HuH-7 (cell line): ENCODE data around the gene AP2M1.
"Not testable (repeated sequence)": the region's sequence is repeated elsewhere in the genome, so short reads cannot be mapped to it uniquely, and the experiment has no call there.

Experiments used
- DNase-seq: peaks from one replicate; pipeline ENCODE4 v3.0.0; 2011; ENCODE audit warnings: low spot score

Gene AP2M1

GRCh38 chr3:184157206-184157605 lies 17.4 kb upstream of the AP2M1 start:
- DNase-seq = no peak

- DNase-seq = no peak
These were observed 16.3 kb upstream of the AP2M1 start for GRCh38 chr3:184158404-184158803.

- no peak for DNase-seq
These were observed 14.2 kb upstream of the AP2M1 start for GRCh38 chr3:184160456-184160855.

- not testable (repeated sequence) for DNase-seq
These were observed 12.0 kb upstream of the AP2M1 start for GRCh38 chr3:184162571-184163070.

- no peak for DNase-seq
These were observed 9.9 kb upstream of the AP2M1 start for GRCh38 chr3:184164648-184165330.

- no peak for DNase-seq
These were observed 9.1 kb upstream of the AP2M1 start for GRCh38 chr3:184165543-184165942.

- DNase-seq = no peak
These were observed 8.0 kb upstream of the AP2M1 start for GRCh38 chr3:184166671-184167070.

- DNase-seq = no peak
These were observed 6.9 kb upstream of the AP2M1 start for GRCh38 chr3:184167786-184168185.

- DNase-seq = no peak
These were observed 6.1 kb upstream of the AP2M1 start for GRCh38 chr3:184168363-184169120.

GRCh38 chr3:184169896-184170875 lies 4.5 kb upstream of the AP2M1 start:
- DNase-seq = no peak

GRCh38 chr3:184171562-184171961 lies 3.1 kb upstream of the AP2M1 start:
- no peak for DNase-seq

GRCh38 chr3:184172681-184173373 lies 1.8 kb upstream of the AP2M1 start:
- DNase-seq = no peak

- no peak for DNase-seq
These were observed 1.3 kb upstream of the AP2M1 start for GRCh38 chr3:184173374-184173722.

- no peak for DNase-seq
These were observed 390 bp upstream of the AP2M1 start for GRCh38 chr3:184174284-184174645.

GRCh38 chr3:184175506-184175905 lies 851 bp downstream of the AP2M1 start:
- no peak for DNase-seq

- DNase-seq = no peak
These were observed 1.3 kb downstream of the AP2M1 start for GRCh38 chr3:184175981-184176376.

GRCh38 chr3:184176377-184177330 lies 2.0 kb downstream of the AP2M1 start:
- DNase-seq = no peak

- no peak for DNase-seq
These were observed 2.7 kb downstream of the AP2M1 start for GRCh38 chr3:184177331-184177731.

GRCh38 chr3:184177767-184178306 lies 3.2 kb downstream of the AP2M1 start:
- no peak for DNase-seq

GRCh38 chr3:184178521-184179138 lies 4.0 kb downstream of the AP2M1 start:
- DNase-seq = no peak
